ENCODE measurements around the gene ITGB5. TPM values are rescaled to one million over a fixed set of nuclear protein-coding genes. Genes with fewer than 3 reads are reported as not detected.
"Not testable (repeated sequence)": the region's sequence is repeated elsewhere in the genome, so short reads cannot be mapped to it uniquely, and the experiment has no call there.

Gene ITGB5
- total RNA-seq, 2 experiments from 2014 or later: 0.34 to 0.97 TPM

- H3K4me3 Mint-ChIP-seq: no peak overlapping the region
- H3K27me3 Mint-ChIP-seq: no peaks in the 10 kb centered on the region
- no peaks in the 10 kb centered on the region for H3K4me1 Mint-ChIP-seq
- no peaks in the 10 kb centered on the region for H3K9me3 Mint-ChIP-seq
- no peaks in the 10 kb centered on the region for H3K36me3 Mint-ChIP-seq
- H3K27ac Mint-ChIP-seq: no peak overlapping the region
- DNase-seq: no peak
These were observed 82.3 kb downstream of the ITGB5 start for GRCh38 chr3:124804875-124805274.

- no peaks in the 10 kb centered on the region for H3K9me3 Mint-ChIP-seq
- H3K4me3 Mint-ChIP-seq: no peak overlapping the region
- DNase-seq: no peak
- no peak overlapping the region for H3K27ac Mint-ChIP-seq
- H3K36me3 Mint-ChIP-seq: no peaks in the 10 kb centered on the region
- H3K4me1 Mint-ChIP-seq: no peaks in the 10 kb centered on the region
- no peaks in the 10 kb centered on the region for H3K27me3 Mint-ChIP-seq
These were observed 84.5 kb downstream of the ITGB5 start for GRCh38 chr3:124802702-124803101.

GRCh38 chr3:124802061-124802698 lies 85.0 kb downstream of the ITGB5 start:
- Mint-ChIP-seq H3K27ac (no peak overlapping the region), H3K36me3 (no peaks in the 10 kb centered on the region), H3K9me3 (no peaks in the 10 kb centered on the region), H3K4me3 (no peak overlapping the region), H3K4me1 (no peaks in the 10 kb centered on the region), H3K27me3 (no peaks in the 10 kb centered on the region)
- DNase-seq: no peak

GRCh38 chr3:124800511-124801258 lies 86.5 kb downstream of the ITGB5 start:
- H3K9me3 Mint-ChIP-seq: no peaks in the 10 kb centered on the region

GRCh38 chr3:124800076-124800475 lies 87.1 kb downstream of the ITGB5 start:
- Mint-ChIP-seq H3K4me3 (no peak overlapping the region), H3K4me1 (no peaks in the 10 kb centered on the region), H3K27ac (no peak overlapping the region), H3K27me3 (no peaks in the 10 kb centered on the region), H3K9me3 (no peaks in the 10 kb centered on the region), H3K36me3 (no peaks in the 10 kb centered on the region)
- DNase-seq: no peak

More at GRCh38 chr3:124800511-124801258, 86.5 kb downstream of the ITGB5 start:
- H3K36me3 Mint-ChIP-seq: no peaks in the 10 kb centered on the region
- no peak for DNase-seq
- no peaks in the 10 kb centered on the region for H3K4me1 Mint-ChIP-seq
- no peak overlapping the region for H3K27ac Mint-ChIP-seq
- no peak overlapping the region for H3K4me3 Mint-ChIP-seq
- no peaks in the 10 kb centered on the region for H3K27me3 Mint-ChIP-seq

GRCh38 chr3:124799676-124800075 lies 87.5 kb downstream of the ITGB5 start:
- no peak for DNase-seq
- Mint-ChIP-seq H3K36me3 (no peaks in the 10 kb centered on the region), H3K4me3 (no peak overlapping the region), H3K9me3 (no peaks in the 10 kb centered on the region), H3K27me3 (no peaks in the 10 kb centered on the region), H3K27ac (no peak overlapping the region), H3K4me1 (no peaks in the 10 kb centered on the region)

GRCh38 chr3:124797426-124797945 lies 89.7 kb downstream of the ITGB5 start:
- Mint-ChIP-seq H3K4me1 (no peaks in the 10 kb centered on the region), H3K4me3 (no peak overlapping the region), H3K36me3 (no peaks in the 10 kb centered on the region), H3K9me3 (no peaks in the 10 kb centered on the region), H3K27me3 (no peaks in the 10 kb centered on the region), H3K27ac (no peak overlapping the region)
- DNase-seq: no peak

GRCh38 chr3:124796477-124796876 lies 90.7 kb downstream of the ITGB5 start:
- Mint-ChIP-seq H3K27ac (no peak overlapping the region), H3K4me1 (no peaks in the 10 kb centered on the region), H3K4me3 (no peak overlapping the region), H3K36me3 (no peaks in the 10 kb centered on the region), H3K27me3 (peaks cover under 1% of the 10 kb centered on the region), H3K9me3 (no peaks in the 10 kb centered on the region)
- no peak for DNase-seq

- no peaks in the 10 kb centered on the region for H3K4me1 Mint-ChIP-seq
- H3K4me3 Mint-ChIP-seq: no peak overlapping the region
- no peak for DNase-seq
- H3K27me3 Mint-ChIP-seq: peaks cover 6% of the 10 kb centered on the region
- no peak overlapping the region for H3K27ac Mint-ChIP-seq
- H3K36me3 Mint-ChIP-seq: no peaks in the 10 kb centered on the region
- H3K9me3 Mint-ChIP-seq: no peaks in the 10 kb centered on the region
These were observed 94.0 kb downstream of the ITGB5 start for GRCh38 chr3:124793054-124793739.

- DNase-seq: no peak
- H3K4me1 Mint-ChIP-seq: peaks cover 2% of the 10 kb centered on the region
- no peak overlapping the region for H3K27ac Mint-ChIP-seq
- no peak overlapping the region for H3K4me3 Mint-ChIP-seq
- H3K27me3 Mint-ChIP-seq: peaks cover 6% of the 10 kb centered on the region
- no peaks in the 10 kb centered on the region for H3K36me3 Mint-ChIP-seq
- no peaks in the 10 kb centered on the region for H3K9me3 Mint-ChIP-seq
These were observed 94.7 kb downstream of the ITGB5 start for GRCh38 chr3:124792341-124793040.

- no peak overlapping the region for H3K27ac Mint-ChIP-seq
- H3K27me3 Mint-ChIP-seq: peaks cover 6% of the 10 kb centered on the region
- peaks cover 10% of the 10 kb centered on the region for H3K4me1 Mint-ChIP-seq
- H3K4me3 Mint-ChIP-seq: no peak overlapping the region
- no peaks in the 10 kb centered on the region for H3K9me3 Mint-ChIP-seq
- no peak for DNase-seq
- no peaks in the 10 kb centered on the region for H3K36me3 Mint-ChIP-seq
These were observed 95.5 kb downstream of the ITGB5 start for GRCh38 chr3:124791639-124792151.

GRCh38 chr3:124791142-124791541 lies 96.0 kb downstream of the ITGB5 start:
- DNase-seq: no peak
- Mint-ChIP-seq H3K9me3 (no peaks in the 10 kb centered on the region), H3K36me3 (no peaks in the 10 kb centered on the region), H3K4me3 (no peak overlapping the region), H3K27me3 (peaks cover 6% of the 10 kb centered on the region), H3K27ac (no peak overlapping the region), H3K4me1 (peaks cover 12% of the 10 kb centered on the region)

GRCh38 chr3:124789103-124789502 lies 98.1 kb downstream of the ITGB5 start:
- H3K27ac Mint-ChIP-seq, H3K36me3 Mint-ChIP-seq, H3K27me3 Mint-ChIP-seq, DNase-seq, H3K4me3 Mint-ChIP-seq, H3K9me3 Mint-ChIP-seq: not testable (repeated sequence)
- H3K4me1 Mint-ChIP-seq: peaks cover 12% of the 10 kb centered on the region

- H3K27ac Mint-ChIP-seq: no peak overlapping the region
- H3K36me3 Mint-ChIP-seq: no peaks in the 10 kb centered on the region
- H3K9me3 Mint-ChIP-seq: no peaks in the 10 kb centered on the region
- DNase-seq: no peak
- H3K27me3 Mint-ChIP-seq: peaks cover 6% of the 10 kb centered on the region
- H3K4me1 Mint-ChIP-seq: peaks cover 12% of the 10 kb centered on the region
- no peak overlapping the region for H3K4me3 Mint-ChIP-seq
These were observed 98.9 kb downstream of the ITGB5 start for GRCh38 chr3:124788254-124788745.
